ENCODE data around the gene HSD17B12. TPM values are rescaled to one million over a fixed set of nuclear protein-coding genes. Genes with fewer than 3 reads are reported as not detected.

HSD17B12 gene
- polyA plus RNA-seq, 1 donor (not counting 4 experiments of a cell fraction or from before 2014, with no cell fraction given), result 105 TPM

- TF ChIP-seq EZH2 (IDR thresholded peaks at IDR 0.05; ENCODE audit: low read length), result no peak
- no peak for TF ChIP-seq CTCF (optimal IDR thresholded peaks at IDR 0.05 in 1 of 3, IDR thresholded peaks at IDR 0.05 in 1 of 3, conservative IDR thresholded peaks at IDR 0.05 in 1 of 3; ENCODE audit: extremely low read depth in 1 of 3, insufficient read depth in 2 of 3, low read length in 3 of 3)
- Histone ChIP-seq H3K27me3 (ENCODE audit: control insufficient read depth, extremely low read depth, insufficient read depth, low read length) (no peaks in the 10 kb centered on the region), H4K20me1 (ENCODE audit: control insufficient read depth, extremely low read depth, insufficient read depth, low read length) (no peaks in the 10 kb centered on the region), H3K9me3 (ENCODE audit: control insufficient read depth, low read depth, low read length) (no peaks in the 10 kb centered on the region), H3K9ac (ENCODE audit: control insufficient read depth, extremely low read depth, insufficient read depth, low read length) (no peak overlapping the region), H3K4me3 (ENCODE audit: control insufficient read depth in 2 of 3, extremely low read depth in 1 of 3, insufficient read depth in 2 of 3, low read depth in 1 of 3, low read length in 3 of 3) (no peak overlapping the region), H3K36me3 (ENCODE audit: control insufficient read depth in 2 of 2, extremely low read depth in 1 of 2, insufficient read depth in 2 of 2, low read length in 2 of 2) (no peaks in the 10 kb centered on the region), H2AFZ (ENCODE audit: control insufficient read depth, low read length) (no peak overlapping the region), H3K4me2 (ENCODE audit: control insufficient read depth, extremely low read depth, insufficient read depth, low read depth, low read length) (no peak overlapping the region), H3K27ac (ENCODE audit: control insufficient read depth, insufficient read depth, low read length) (no peak overlapping the region), H3K9me1 (ENCODE audit: control insufficient read depth, extremely low read depth, insufficient read depth, low read length) (no peaks in the 10 kb centered on the region), H3K4me1 (ENCODE audit: control insufficient read depth, extremely low read depth, insufficient read depth, low read length) (peaks cover 11% of the 10 kb centered on the region), H3K79me2 (ENCODE audit: control insufficient read depth, insufficient read depth, low read length) (no peaks in the 10 kb centered on the region)
- dilution Hi-C loops (cut with MboI; ENCODE audit: extremely low pct_ligation_motif_present, low sequenced_read_pairs), result no loop called here
- FAIRE-seq (no peak), DNase-seq (ENCODE audit: low read depth, low spot score) (no peak)
Measured at GRCh38 chr11:43872995-43873394, 192.5 kb downstream of the HSD17B12 start.

GRCh38 chr11:43874078-43874477 is 193.5 kb downstream of the HSD17B12 start:
- no peak overlapping the region for H3K27ac ChIP-seq (ENCODE audit: control insufficient read depth, insufficient read depth, low read length)
- H3K27me3 ChIP-seq (ENCODE audit: control insufficient read depth, extremely low read depth, insufficient read depth, low read length), result no peaks in the 10 kb centered on the region
- H3K4me3 ChIP-seq (ENCODE audit: control insufficient read depth in 2 of 3, extremely low read depth in 1 of 3, insufficient read depth in 2 of 3, low read depth in 1 of 3, low read length in 3 of 3), result no peak overlapping the region
- TF ChIP-seq EZH2 (IDR thresholded peaks at IDR 0.05; ENCODE audit: low read length), result no peak
- no peaks in the 10 kb centered on the region for H3K36me3 ChIP-seq (ENCODE audit: control insufficient read depth in 2 of 2, extremely low read depth in 1 of 2, insufficient read depth in 2 of 2, low read length in 2 of 2)
- FAIRE-seq (no peak), DNase-seq (ENCODE audit: low read depth, low spot score) (no peak)
- dilution Hi-C loops (cut with MboI; ENCODE audit: extremely low pct_ligation_motif_present, low sequenced_read_pairs), result no loop called here
- no peaks in the 10 kb centered on the region for H3K9me1 ChIP-seq (ENCODE audit: control insufficient read depth, extremely low read depth, insufficient read depth, low read length)
- H3K9ac ChIP-seq (ENCODE audit: control insufficient read depth, extremely low read depth, insufficient read depth, low read length), result no peak overlapping the region
- peaks cover 4% of the 10 kb centered on the region for H3K4me1 ChIP-seq (ENCODE audit: control insufficient read depth, extremely low read depth, insufficient read depth, low read length)
- no peaks in the 10 kb centered on the region for H4K20me1 ChIP-seq (ENCODE audit: control insufficient read depth, extremely low read depth, insufficient read depth, low read length)
- H3K79me2 ChIP-seq (ENCODE audit: control insufficient read depth, insufficient read depth, low read length), result no peaks in the 10 kb centered on the region
- no peak overlapping the region for H2AFZ ChIP-seq (ENCODE audit: control insufficient read depth, low read length)
- H3K4me2 ChIP-seq (ENCODE audit: control insufficient read depth, extremely low read depth, insufficient read depth, low read depth, low read length), result no peak overlapping the region
- no peaks in the 10 kb centered on the region for H3K9me3 ChIP-seq (ENCODE audit: control insufficient read depth, low read depth, low read length)

GRCh38 chr11:43874738-43875137 is 194.2 kb downstream of the HSD17B12 start:
- Histone ChIP-seq H3K27me3 (ENCODE audit: control insufficient read depth, extremely low read depth, insufficient read depth, low read length) (no peaks in the 10 kb centered on the region), H3K4me1 (ENCODE audit: control insufficient read depth, extremely low read depth, insufficient read depth, low read length) (no peaks in the 10 kb centered on the region), H2AFZ (ENCODE audit: control insufficient read depth, low read length) (no peak overlapping the region), H3K9me3 (ENCODE audit: control insufficient read depth, low read depth, low read length) (no peaks in the 10 kb centered on the region), H3K4me3 (ENCODE audit: control insufficient read depth in 2 of 3, extremely low read depth in 1 of 3, insufficient read depth in 2 of 3, low read depth in 1 of 3, low read length in 3 of 3) (no peak overlapping the region), H3K36me3 (ENCODE audit: control insufficient read depth in 2 of 2, extremely low read depth in 1 of 2, insufficient read depth in 2 of 2, low read length in 2 of 2) (no peaks in the 10 kb centered on the region), H3K27ac (ENCODE audit: control insufficient read depth, insufficient read depth, low read length) (no peak overlapping the region), H3K9me1 (ENCODE audit: control insufficient read depth, extremely low read depth, insufficient read depth, low read length) (no peaks in the 10 kb centered on the region), H3K4me2 (ENCODE audit: control insufficient read depth, extremely low read depth, insufficient read depth, low read depth, low read length) (no peak overlapping the region), H3K79me2 (ENCODE audit: control insufficient read depth, insufficient read depth, low read length) (no peaks in the 10 kb centered on the region), H3K9ac (ENCODE audit: control insufficient read depth, extremely low read depth, insufficient read depth, low read length) (no peak overlapping the region), H4K20me1 (ENCODE audit: control insufficient read depth, extremely low read depth, insufficient read depth, low read length) (no peaks in the 10 kb centered on the region)
- dilution Hi-C loops (cut with MboI; ENCODE audit: extremely low pct_ligation_motif_present, low sequenced_read_pairs), result no loop called here
- FAIRE-seq (no peak), DNase-seq (ENCODE audit: low read depth, low spot score) (no peak)
- no peak for TF ChIP-seq CTCF (optimal IDR thresholded peaks at IDR 0.05 in 1 of 3, IDR thresholded peaks at IDR 0.05 in 1 of 3, conservative IDR thresholded peaks at IDR 0.05 in 1 of 3; ENCODE audit: extremely low read depth in 1 of 3, insufficient read depth in 2 of 3, low read length in 3 of 3)
- no peak for TF ChIP-seq EZH2 (IDR thresholded peaks at IDR 0.05; ENCODE audit: low read length)

Data from keratinocyte (primary cell).